Stimulated activated effector memory CD8-positive, alpha-beta T cell treated with anti-CD3 and anti-CD28 coated beads, Interleukin-12 subunit alpha, Interleukin-12 subunit beta, amount 100 ng/mL, for 72 hours (primary cell): ENCODE results near the gene SLC16A12.
"Not testable (repeated sequence)": the region's sequence is repeated elsewhere in the genome, so short reads cannot be mapped to it uniquely, and the experiment has no call there.

Experiments
- ATAC-seq: fragments of 150-1000 bp; cut with Tn5 transposase; 2 replicates; pipeline ENCODE4 v1.10.0; 2021
- DNase-seq, 2 donors: peaks; one replicate each; pipeline ENCODE4 v3.0.0; 2021 to 2022; ENCODE audit warnings: low spot score in 2 of 2
- H3K27ac Mint-ChIP-seq: one replicate; pipeline ENCODE4 v1.8.0; 2022; ENCODE audit warnings: mild to moderate bottlenecking, mixed read lengths
- H3K36me3 Mint-ChIP-seq: one replicate; pipeline ENCODE4 v1.8.0; 2022; ENCODE audit warnings: mild to moderate bottlenecking, mixed read lengths
- H3K4me1 Mint-ChIP-seq: one replicate; pipeline ENCODE4 v1.8.0; 2022; ENCODE audit warnings: mixed read lengths
- H3K4me3 Mint-ChIP-seq: one replicate; pipeline ENCODE4 v1.8.0; 2022; ENCODE audit warnings: mild to moderate bottlenecking, mixed read lengths
- H3K9me3 Mint-ChIP-seq: one replicate; pipeline ENCODE4 v1.8.0; 2022; ENCODE audit warnings: mixed read lengths

Gene SLC16A12

DNA sequence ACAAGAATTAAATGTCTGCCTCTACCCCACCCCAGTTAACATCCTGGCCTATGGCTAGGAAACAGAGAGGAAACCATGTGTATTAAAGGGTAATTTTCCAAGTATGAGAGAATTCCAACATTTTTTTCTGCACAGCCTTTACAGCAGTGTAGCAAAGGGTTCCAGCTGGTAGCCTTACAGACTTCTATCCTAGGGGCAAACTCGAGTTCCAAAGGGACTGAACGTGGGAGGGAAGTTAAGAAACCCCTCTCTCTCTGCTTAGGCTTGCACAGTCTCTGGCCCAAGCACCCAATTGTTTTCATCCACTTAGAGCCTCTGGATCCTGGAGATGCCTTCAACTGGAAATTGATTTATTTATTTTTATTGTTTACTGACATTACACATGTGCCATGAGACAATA lies 60.3 kb downstream of the SLC16A12 start:
- no peak overlapping the region for H3K27ac Mint-ChIP-seq
- no peaks in the 10 kb centered on the region for H3K9me3 Mint-ChIP-seq
- DNase-seq (no peak), ATAC-seq (no peak)
- no peak overlapping the region for H3K4me3 Mint-ChIP-seq
- no peaks in the 10 kb centered on the region for H3K36me3 Mint-ChIP-seq
- H3K4me1 Mint-ChIP-seq: peaks cover 13% of the 10 kb centered on the region

DNA sequence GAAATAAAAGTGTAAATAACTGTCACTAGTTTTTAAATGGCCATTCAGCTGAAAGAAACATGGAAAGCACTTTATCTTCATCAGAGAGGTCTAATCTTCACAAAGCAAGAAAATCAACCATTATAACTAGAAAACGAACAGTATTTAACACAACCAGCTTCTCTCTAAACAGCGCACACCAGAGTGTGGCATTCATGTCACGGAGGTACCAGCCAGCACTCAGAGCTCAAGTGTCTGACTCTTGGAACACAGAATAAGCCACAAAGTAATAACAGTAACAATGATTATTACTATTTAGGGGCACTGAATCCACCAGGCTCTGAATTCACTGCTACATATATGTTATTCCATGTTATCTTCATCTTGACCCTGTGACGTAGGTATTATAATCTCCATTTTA lies 60.9 kb downstream of the SLC16A12 start:
- no peak overlapping the region for H3K27ac Mint-ChIP-seq
- no peak overlapping the region for H3K4me3 Mint-ChIP-seq
- no peak for DNase-seq
- no peaks in the 10 kb centered on the region for H3K36me3 Mint-ChIP-seq
- H3K4me1 Mint-ChIP-seq: peaks cover 13% of the 10 kb centered on the region
- no peak for ATAC-seq
- no peaks in the 10 kb centered on the region for H3K9me3 Mint-ChIP-seq

DNA sequence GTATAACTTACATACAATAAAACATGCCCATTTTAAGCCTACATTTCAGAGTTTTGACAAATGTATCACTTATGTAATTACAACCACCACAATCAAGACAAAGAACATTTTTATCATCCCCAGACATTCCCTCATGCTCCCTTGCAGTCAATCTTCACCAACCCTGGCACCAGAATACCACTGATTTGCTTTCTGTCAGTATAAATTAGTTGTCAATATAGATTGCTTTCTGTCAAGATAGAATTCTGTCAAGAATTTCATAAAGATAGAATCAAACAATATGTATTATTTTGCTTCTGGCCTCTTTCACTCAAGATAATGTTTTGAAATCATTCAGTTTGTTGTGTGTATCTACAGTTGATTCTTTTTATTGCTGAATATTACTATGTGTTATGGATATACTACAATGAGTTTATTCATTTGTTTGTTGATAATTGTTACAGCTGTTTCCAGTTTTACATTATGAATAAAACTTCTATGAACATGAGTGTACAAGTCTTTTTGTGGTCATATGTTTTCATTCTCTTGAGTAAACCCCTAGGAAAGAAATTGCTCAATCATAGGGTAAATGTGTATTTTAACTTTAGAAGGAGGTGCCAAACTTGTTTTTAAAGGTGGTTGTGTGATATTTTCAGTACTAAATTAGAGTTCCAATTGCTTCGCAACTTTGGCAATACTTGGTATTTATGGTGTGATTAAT lies 64.1 kb downstream of the SLC16A12 start:
- Mint-ChIP-seq H3K9me3 (no peaks in the 10 kb centered on the region), H3K4me1 (peaks cover 13% of the 10 kb centered on the region), H3K4me3 (no peak overlapping the region), H3K36me3 (no peaks in the 10 kb centered on the region), H3K27ac (no peak overlapping the region)
- ATAC-seq (peak; percentile 53), DNase-seq (no peak)

DNA sequence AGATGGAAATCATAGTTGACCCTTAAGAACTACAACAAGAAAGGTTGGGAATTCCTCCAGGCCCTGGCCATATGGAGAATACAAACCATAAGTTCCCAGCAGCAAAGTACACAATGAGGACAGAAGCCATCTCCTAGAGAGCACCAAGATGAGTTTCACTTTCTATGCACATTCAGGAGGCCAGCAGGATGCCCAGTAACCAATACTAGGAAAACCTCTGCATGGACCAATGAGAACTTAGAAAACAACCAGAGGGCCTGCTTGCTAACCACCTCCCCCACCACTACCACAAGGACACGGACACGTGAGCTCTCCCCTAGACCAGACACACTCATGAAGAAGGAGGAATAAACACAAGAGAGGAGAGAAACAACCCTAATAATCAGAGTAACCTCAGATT lies 64.8 kb downstream of the SLC16A12 start:
- no peaks in the 10 kb centered on the region for H3K36me3 Mint-ChIP-seq
- no peak overlapping the region for H3K27ac Mint-ChIP-seq
- no peak for DNase-seq
- no peak overlapping the region for H3K4me3 Mint-ChIP-seq
- no peaks in the 10 kb centered on the region for H3K9me3 Mint-ChIP-seq
- no peak for ATAC-seq
- H3K4me1 Mint-ChIP-seq: peaks cover 13% of the 10 kb centered on the region

DNA sequence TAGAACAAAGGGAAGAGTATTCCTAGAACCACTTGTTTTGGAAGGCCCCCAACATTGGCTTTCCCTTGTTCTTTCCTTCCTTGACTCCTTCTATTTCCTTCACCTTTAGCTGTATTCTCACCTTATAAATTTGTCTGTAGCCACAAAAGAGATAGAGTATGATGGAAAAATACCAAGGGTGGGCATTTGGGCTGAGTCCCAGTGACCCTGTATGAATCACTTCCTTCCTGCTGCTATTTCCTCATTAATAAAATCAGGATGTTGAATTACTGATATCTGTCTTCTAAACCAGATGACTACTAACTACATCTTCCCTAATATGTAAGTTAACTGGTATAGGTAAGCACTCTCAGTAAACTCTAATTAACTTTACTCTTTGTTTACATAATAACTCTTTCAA lies 65.9 kb downstream of the SLC16A12 start:
- peaks cover 13% of the 10 kb centered on the region for H3K4me1 Mint-ChIP-seq
- no peak overlapping the region for H3K27ac Mint-ChIP-seq
- no peak for ATAC-seq
- no peak for DNase-seq
- H3K9me3 Mint-ChIP-seq: no peaks in the 10 kb centered on the region
- no peaks in the 10 kb centered on the region for H3K36me3 Mint-ChIP-seq
- no peak overlapping the region for H3K4me3 Mint-ChIP-seq

DNA sequence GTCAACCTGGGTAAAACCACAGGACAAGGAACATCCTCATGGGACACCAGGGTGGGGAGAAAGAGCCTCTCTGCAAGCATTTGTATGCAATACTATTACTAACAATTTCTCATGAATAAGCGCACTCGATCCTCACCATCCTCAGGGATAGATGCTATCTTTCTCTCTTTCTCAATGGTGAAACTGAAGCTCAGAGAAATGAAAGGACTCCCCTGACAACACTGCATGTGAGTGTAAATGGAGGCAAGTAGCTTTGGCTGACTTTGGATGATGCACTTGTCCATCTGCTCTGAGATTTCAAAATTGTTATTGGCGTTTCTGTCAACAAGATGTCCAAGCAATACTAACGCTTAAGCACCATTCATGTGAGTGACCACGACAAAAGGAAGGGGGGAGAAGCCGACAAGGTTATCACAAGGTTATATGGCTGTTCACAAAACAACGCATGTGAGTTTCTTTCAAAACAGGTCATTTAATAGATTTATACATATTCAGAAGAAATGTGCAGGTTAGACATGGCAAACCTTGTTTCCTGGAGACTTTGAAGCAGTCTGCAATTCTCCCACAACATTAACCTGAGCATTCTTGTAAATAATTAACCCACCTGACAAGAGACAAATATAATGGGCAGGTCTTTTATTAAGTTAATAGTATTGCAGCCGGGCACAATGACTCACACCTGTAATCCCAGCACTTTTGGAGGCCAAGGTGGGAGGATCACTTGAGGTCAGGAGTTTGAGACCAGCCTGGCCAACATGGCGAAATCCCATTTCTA lies 67.0 kb downstream of the SLC16A12 start:
- Mint-ChIP-seq H3K9me3 (no peaks in the 10 kb centered on the region), H3K4me3 (no peak overlapping the region), H3K36me3 (no peaks in the 10 kb centered on the region), H3K4me1 (peaks cover 13% of the 10 kb centered on the region), H3K27ac (no peak overlapping the region)
- no peak for DNase-seq
- no peak for ATAC-seq

DNA sequence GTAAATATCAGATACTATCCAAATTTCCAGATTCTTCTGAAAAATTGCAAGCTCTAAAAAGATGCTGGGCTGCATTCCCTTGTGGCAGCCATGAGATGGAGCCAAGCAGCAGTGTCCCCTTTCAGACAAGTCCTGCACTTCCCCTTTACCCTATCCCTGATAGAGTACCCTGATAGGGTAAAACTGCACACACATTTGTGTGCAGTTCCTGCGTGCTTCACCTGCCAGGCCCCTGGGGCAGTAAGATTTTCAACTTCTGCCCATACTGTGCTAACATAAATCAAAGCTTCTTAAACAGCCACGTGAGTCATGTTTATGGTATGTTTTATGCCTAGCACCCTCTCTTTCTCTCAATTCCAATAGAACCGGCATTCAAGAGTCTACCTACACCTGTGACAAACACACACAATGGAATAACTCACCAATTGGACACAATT lies 68.8 kb downstream of the SLC16A12 start:
- no peak overlapping the region for H3K4me3 Mint-ChIP-seq
- H3K4me1 Mint-ChIP-seq: peaks cover 13% of the 10 kb centered on the region
- no peaks in the 10 kb centered on the region for H3K9me3 Mint-ChIP-seq
- no peak for ATAC-seq
- no peaks in the 10 kb centered on the region for H3K36me3 Mint-ChIP-seq
- no peak for DNase-seq
- H3K27ac Mint-ChIP-seq: no peak overlapping the region

DNA sequence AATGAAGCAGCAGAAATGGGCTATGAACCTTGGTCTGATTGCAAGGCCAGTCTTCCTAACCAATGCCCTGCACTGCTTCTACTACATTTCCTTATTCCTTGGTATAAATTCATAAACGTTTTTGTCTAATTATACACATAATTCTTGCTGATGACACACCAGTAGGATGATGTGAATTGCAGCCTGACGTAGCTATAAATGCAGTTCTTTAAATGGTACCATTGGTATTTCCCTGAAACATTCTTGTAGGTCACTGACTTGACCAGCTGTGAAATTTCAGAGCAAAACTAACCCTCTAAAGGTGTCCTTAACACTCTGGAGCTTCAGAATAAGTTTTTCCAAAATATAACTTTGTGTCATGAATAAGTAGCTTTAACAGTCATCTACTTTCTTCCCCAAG lies 70.2 kb downstream of the SLC16A12 start:
- H3K9me3 Mint-ChIP-seq: no peaks in the 10 kb centered on the region
- H3K27ac Mint-ChIP-seq: no peak overlapping the region
- DNase-seq (no peak), ATAC-seq (no peak)
- no peak overlapping the region for H3K4me3 Mint-ChIP-seq
- H3K4me1 Mint-ChIP-seq: peaks cover under 1% of the 10 kb centered on the region
- H3K36me3 Mint-ChIP-seq: no peaks in the 10 kb centered on the region

DNA sequence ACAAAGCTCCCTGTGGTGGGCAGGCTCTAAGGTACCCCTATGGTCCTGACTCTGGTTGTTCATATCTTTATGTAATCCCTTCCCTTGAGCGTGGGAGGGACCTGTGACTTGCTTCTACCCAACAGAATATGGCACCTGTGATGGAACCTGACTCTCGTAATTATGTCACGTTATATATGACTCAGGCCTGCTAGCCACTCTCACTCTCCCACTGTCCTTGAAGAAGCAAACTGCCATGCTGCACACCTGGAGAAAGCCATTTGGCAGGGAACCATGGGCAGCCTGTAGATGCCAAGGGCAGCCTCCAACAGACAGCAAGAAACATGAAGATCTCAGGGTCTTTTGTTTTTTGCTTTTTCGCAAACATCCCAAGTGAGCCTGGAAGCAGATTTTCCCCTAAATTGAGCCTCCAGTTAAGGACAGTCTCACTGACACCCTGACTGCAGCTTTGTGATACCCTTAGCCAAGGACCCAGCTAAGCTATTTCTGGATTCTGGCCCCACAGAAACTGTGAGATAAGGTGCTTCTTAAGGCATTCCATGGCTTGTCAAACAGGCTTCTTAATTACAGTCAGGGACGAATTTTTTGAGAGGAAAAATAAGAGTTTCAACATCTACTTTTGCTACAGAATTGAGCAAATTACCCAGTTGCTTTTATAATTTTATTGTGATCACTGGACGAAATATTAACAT lies 71.4 kb downstream of the SLC16A12 start:
- Mint-ChIP-seq H3K27ac (no peak overlapping the region), H3K4me1 (no peaks in the 10 kb centered on the region), H3K36me3 (no peaks in the 10 kb centered on the region), H3K9me3 (no peaks in the 10 kb centered on the region), H3K4me3 (no peak overlapping the region)
- ATAC-seq (no peak), DNase-seq (no peak)

DNA sequence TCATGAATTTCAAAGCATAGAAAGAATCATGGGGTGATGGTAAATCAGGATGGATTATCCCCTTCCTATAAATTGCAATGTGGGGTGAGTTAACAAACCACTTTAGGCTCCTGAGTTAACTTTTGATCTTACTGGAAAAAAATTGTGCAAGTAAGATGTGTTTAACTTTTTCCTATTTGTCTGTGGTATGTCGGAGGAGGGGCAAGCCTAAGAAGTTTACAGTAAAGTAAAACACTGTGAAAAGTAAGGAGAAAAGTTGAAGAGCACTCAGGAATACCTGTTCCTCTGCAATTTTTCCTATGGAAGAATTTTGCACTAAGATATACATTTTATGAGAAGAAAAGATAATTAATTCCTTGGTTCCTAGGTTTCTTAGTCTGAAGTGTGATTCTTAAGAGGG lies 76.6 kb downstream of the SLC16A12 start:
- Mint-ChIP-seq H3K27ac (no peak overlapping the region), H3K9me3 (no peaks in the 10 kb centered on the region), H3K36me3 (no peaks in the 10 kb centered on the region), H3K4me1 (no peaks in the 10 kb centered on the region), H3K4me3 (no peak overlapping the region)
- DNase-seq (no peak), ATAC-seq (no peak)

DNA sequence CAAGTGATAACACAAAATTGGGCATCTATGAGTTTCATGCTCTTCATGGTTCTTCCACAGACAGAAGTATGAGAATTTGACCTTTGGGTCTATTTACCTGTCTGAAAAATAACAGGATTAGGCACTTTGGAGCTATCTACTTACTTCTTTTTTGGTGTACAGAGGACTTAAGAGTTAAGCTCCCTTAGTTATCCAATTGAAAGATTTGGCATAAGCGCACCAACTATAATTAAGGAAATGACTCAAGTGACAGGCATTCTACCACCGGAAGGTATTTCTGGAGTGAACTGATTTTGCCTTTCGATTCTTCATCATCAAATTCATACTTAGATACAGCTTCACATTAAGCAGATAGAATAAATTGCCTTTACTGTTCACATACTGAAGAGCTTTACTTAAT lies 77.1 kb downstream of the SLC16A12 start:
- Mint-ChIP-seq H3K27ac (no peak overlapping the region), H3K9me3 (no peaks in the 10 kb centered on the region)
- no peak for DNase-seq

DNA sequence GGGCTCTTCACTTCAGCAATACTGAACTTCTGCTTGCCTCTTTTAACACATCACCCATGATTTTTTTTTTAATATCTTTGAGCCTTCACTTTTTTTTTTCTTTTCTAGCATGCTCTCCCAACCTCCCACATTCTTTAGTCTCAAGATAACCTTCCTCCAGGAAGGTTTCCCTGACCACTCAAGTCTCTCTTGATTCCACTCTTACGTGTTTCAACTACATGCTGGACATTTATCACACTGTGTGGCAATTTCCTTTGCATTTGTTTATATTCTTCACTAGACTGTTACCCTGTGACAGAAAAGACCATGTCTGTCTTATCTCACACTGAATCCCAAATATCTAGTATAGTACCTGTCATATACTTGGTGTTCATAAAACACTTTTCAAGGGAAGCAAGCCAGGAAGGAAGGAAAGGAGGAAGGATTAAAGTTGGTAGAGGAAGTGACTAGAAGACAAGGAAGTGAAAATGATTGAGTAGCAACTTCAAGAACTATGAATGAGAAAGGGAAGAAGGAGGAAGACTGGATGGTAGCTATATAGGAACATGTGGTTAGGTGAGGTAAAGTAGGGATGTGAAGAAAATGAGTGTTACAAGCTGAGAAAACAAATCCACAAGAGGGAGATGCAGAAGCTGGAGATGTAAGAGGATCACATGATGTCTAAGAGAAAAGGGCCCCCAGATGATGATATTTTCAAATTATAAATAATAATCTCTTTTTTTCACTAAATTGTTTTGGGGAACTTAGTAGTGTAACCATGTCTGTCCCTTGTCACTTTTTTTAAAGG lies 80.6 kb downstream of the SLC16A12 start:
- no peaks in the 10 kb centered on the region for H3K9me3 Mint-ChIP-seq
- H3K4me1 Mint-ChIP-seq: no peaks in the 10 kb centered on the region
- ATAC-seq: no peak
- no peaks in the 10 kb centered on the region for H3K36me3 Mint-ChIP-seq
- H3K27ac Mint-ChIP-seq: no peak overlapping the region
- no peak for DNase-seq
- H3K4me3 Mint-ChIP-seq: no peak overlapping the region

More for the DNA sequence above, 77.1 kb downstream of the SLC16A12 start:
- Mint-ChIP-seq H3K36me3 (no peaks in the 10 kb centered on the region), H3K4me3 (no peak overlapping the region), H3K4me1 (no peaks in the 10 kb centered on the region)
- ATAC-seq: no peak

DNA sequence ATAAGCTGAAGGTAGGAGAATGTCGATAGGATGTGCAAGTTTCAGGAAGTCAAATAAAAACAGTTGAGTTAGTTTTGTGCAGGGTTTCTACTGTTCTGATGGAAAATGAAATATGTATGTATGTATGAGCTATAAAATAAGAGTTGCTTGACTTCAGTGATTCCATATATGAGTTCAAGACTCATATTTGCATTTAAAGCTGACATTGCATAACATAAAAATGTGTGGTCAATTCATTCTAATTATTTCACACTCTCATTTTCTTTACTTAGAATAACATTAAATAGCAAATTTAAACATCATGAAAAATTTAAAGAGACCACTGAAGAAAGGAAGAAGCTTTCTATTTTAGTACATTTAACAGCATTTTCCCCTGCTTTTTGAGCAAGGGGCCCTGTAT lies 83.2 kb downstream of the SLC16A12 start:
- ATAC-seq (no peak), DNase-seq (no peak)
- no peak overlapping the region for H3K4me3 Mint-ChIP-seq
- H3K4me1 Mint-ChIP-seq: no peaks in the 10 kb centered on the region
- no peaks in the 10 kb centered on the region for H3K9me3 Mint-ChIP-seq
- no peak overlapping the region for H3K27ac Mint-ChIP-seq
- H3K36me3 Mint-ChIP-seq: no peaks in the 10 kb centered on the region

DNA sequence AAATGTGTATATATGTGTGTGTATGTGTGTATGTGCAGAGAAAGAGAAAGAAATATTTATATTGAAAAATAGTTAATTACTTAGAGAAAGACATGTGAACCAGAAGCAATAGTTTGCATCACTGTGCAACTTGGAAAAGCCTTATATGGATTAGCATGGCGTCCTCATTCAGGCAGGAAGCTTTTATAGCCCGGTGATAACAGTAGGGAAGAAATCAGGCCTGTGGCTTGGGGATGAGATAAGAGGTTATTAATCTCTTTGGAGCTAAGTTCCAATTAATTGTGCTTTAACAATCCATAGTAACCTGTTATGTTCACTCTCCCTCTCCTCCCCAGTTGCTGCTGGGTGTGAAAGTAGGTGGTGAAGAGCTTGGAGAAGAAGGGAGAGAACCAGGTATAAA lies 84.5 kb downstream of the SLC16A12 start:
- Mint-ChIP-seq H3K36me3 (no peaks in the 10 kb centered on the region), H3K4me1 (no peaks in the 10 kb centered on the region), H3K9me3 (no peaks in the 10 kb centered on the region), H3K27ac (no peak overlapping the region), H3K4me3 (no peak overlapping the region)
- no peak for DNase-seq
- no peak for ATAC-seq

DNA sequence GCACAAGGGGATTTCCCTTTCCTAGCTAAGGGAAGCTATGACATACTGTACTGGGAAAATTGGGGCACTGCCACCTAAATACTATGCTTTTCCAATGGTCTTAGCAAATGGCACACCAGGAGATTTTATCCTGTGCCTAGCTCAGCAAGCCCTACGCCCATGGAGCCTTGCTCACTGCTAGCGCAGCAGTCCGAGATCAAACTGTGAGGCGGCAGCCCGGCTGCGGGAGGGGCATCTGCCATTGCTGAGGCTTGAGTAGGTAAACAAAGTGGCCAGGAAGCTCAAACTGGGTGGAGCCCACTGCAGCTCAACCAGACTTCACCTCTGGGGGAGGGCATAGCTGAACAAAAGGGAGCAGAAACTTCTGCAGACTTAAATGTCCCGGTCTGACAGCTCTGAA lies 90.6 kb downstream of the SLC16A12 start:
- ATAC-seq, DNase-seq, H3K36me3 Mint-ChIP-seq, H3K4me3 Mint-ChIP-seq, H3K9me3 Mint-ChIP-seq, H3K27ac Mint-ChIP-seq, H3K4me1 Mint-ChIP-seq: not testable (repeated sequence)
